Measurements from ENCODE around the gene ZGPAT.

ZGPAT gene

GRCh38 chr20:63782521-63782971, 74.7 kb downstream of the ZGPAT start:
- DNase-seq (ENCODE audit: low read depth): no peak

- no peak for DNase-seq (ENCODE audit: low read depth)
Observed at GRCh38 chr20:63783970-63784369, 76.1 kb downstream of the ZGPAT start.

- DNase-seq (ENCODE audit: low read depth): no peak
Observed at GRCh38 chr20:63785691-63786131, 77.9 kb downstream of the ZGPAT start.

Measured in activated T-cell treated with anti-CD3 and anti-CD28 coated beads for 24 hours (primary cell).